Uterus (tissue), 4 donors: ENCODE measurements around the gene HIRA. TPM values are rescaled to one million over a fixed set of nuclear protein-coding genes. Genes with fewer than 3 reads are reported as not detected.

Experiments used
- DNase-seq, 2 donors: peaks; one replicate each; pipeline ENCODE4 v3.0.0-alpha.2; 2019 to 2020
- H3K27ac ChIP-seq, 2 donors: fragments of 200-600 bp; sonication (generic); 1 replicate in 1 of 2; 2 replicates in 1 of 2; pipeline ENCODE4 v1.5.1; 2016 to 2018
- H3K27me3 ChIP-seq, 2 donors: fragments of 200-600 bp; sonication (generic); one replicate each; pipeline ENCODE4 v1.5.1; 2018 to 2019; ENCODE audit warnings: control low read depth in 1 of 2
- H3K36me3 ChIP-seq, 2 donors: fragments of 200-600 bp; sonication (generic); one replicate each; pipeline ENCODE4 v1.5.1; 2019; ENCODE audit warnings: control low read depth in 1 of 2
- H3K4me1 ChIP-seq, 2 donors: fragments of 200-600 bp; sonication (generic); one replicate each; pipeline ENCODE4 v1.5.1; 2018 to 2019; ENCODE audit warnings: control low read depth in 1 of 2
- H3K4me3 ChIP-seq, 2 donors: fragments of 200-600 bp; sonication (generic); 1 replicate in 1 of 2; 2 replicates in 1 of 2; pipeline ENCODE4 v1.5.1; 2018 to 2019; ENCODE audit warnings: mild to moderate bottlenecking in 1 of 2
- H3K9me3 ChIP-seq, 2 donors: fragments of 200-600 bp; sonication (generic); one replicate each; pipeline ENCODE4 v1.5.1; 2019; ENCODE audit warnings: control low read depth in 1 of 2
- POLR2A ChIP-seq, 2 donors: fragments of 450-650 bp; IDR thresholded peaks; one replicate each; pipeline ENCODE4 v1.6.1; 2016; ENCODE audit warnings: antibody characterized with exemption in 2 of 2, mild to moderate bottlenecking in 1 of 2, moderate library complexity in 1 of 2
- intact Hi-C: fragments of 100-400 bp; cut with DNase I; formaldehyde crosslinking; loops from one replicate; pipeline ENCODE4 v1.15.1; 2023; ENCODE audit warnings: low total_unique reads
- total RNA-seq, 4 donors: library from RNA; depleted of rRNA in 3 of 4; stranded (reverse); fragments of >200 nt in 3 of 4; gene quantifications; one replicate each; pipeline versions ENCODE4 v1.1.0 to v1.2.4, GENCODE V29; 2014 to 2023
- TF ChIP-seq, protein P1 (sequence below), 4 experiments: fragments of 200-600 bp in 2 of 4; fragments of 450-650 bp in 2 of 4; sonication (generic) in 2 of 4; IDR thresholded peaks; one replicate each; pipeline ENCODE4 v1.5.1; 2016 to 2019; ENCODE audit warnings: antibody characterized with exemption in 4 of 4, mild to moderate bottlenecking in 2 of 4, moderate library complexity in 1 of 4
- donor health status: DM: yes; HTN: yes; CAD: no.

The HIRA gene
- total RNA-seq, 4 donors from 2014 or later, result 0.29 to 32.1 (median 11.7) TPM

DNA sequence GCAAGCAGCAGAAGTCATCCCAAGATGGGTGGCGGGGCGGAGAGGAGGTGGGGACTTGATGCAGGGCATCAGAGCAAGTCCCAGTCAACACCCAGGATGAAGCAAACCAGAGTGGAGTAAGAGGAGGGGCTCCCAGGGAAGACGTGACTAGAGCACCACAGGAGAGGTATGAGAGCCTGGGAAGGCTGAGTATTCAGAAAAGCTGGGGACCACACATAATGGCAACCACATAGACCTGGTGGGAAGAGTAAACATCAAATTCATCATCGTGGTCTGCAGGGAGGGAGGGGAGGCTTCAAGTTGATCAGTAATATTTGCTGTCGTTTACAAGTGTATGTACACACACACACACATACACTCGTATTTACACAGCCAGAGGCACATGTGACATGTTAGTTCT, 79.3 kb downstream of the HIRA start:
- intact Hi-C loops, result no loop called here
- Histone ChIP-seq H3K4me1 (no peaks in the 10 kb centered on the region), H3K9me3 (no peaks in the 10 kb centered on the region), H3K27ac (no peak overlapping the region), H3K27me3 (no peaks in the 10 kb centered on the region), H3K36me3 (no peaks in the 10 kb centered on the region), H3K4me3 (no peak overlapping the region)
- DNase-seq, result no peak
- TF ChIP-seq, protein P1, sequence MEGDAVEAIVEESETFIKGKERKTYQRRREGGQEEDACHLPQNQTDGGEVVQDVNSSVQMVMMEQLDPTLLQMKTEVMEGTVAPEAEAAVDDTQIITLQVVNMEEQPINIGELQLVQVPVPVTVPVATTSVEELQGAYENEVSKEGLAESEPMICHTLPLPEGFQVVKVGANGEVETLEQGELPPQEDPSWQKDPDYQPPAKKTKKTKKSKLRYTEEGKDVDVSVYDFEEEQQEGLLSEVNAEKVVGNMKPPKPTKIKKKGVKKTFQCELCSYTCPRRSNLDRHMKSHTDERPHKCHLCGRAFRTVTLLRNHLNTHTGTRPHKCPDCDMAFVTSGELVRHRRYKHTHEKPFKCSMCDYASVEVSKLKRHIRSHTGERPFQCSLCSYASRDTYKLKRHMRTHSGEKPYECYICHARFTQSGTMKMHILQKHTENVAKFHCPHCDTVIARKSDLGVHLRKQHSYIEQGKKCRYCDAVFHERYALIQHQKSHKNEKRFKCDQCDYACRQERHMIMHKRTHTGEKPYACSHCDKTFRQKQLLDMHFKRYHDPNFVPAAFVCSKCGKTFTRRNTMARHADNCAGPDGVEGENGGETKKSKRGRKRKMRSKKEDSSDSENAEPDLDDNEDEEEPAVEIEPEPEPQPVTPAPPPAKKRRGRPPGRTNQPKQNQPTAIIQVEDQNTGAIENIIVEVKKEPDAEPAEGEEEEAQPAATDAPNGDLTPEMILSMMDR (IDR thresholded peaks at IDR 0.05), result no peak
- TF ChIP-seq POLR2A (IDR thresholded peaks at IDR 0.05), result no peak

- no peak for TF ChIP-seq POLR2A (IDR thresholded peaks at IDR 0.05)
- TF ChIP-seq, protein P1 (IDR thresholded peaks at IDR 0.05), result no peak
- no peak overlapping the region for H3K27ac ChIP-seq
- intact Hi-C loops, result no loop called here
- H3K9me3 ChIP-seq, result no peaks in the 10 kb centered on the region
- H3K4me3 ChIP-seq, result no peak overlapping the region
- H3K36me3 ChIP-seq, result no peaks in the 10 kb centered on the region
- H3K4me1 ChIP-seq, result no peaks in the 10 kb centered on the region
- no peak for DNase-seq
- no peaks in the 10 kb centered on the region for H3K27me3 ChIP-seq
Measured at GRCh38 chr22:19351604-19352003, 79.9 kb downstream of the HIRA start.

- no peak for DNase-seq
- Histone ChIP-seq H3K27me3 (no peaks in the 10 kb centered on the region), H3K4me3 (no peak overlapping the region), H3K36me3 (no peaks in the 10 kb centered on the region), H3K4me1 (no peaks in the 10 kb centered on the region), H3K27ac (no peak overlapping the region), H3K9me3 (no peaks in the 10 kb centered on the region)
- intact Hi-C loops, result no loop called here
- TF ChIP-seq, protein P1 (IDR thresholded peaks at IDR 0.05), result no peak
- TF ChIP-seq POLR2A (IDR thresholded peaks at IDR 0.05), result no peak
Measured at GRCh38 chr22:19350947-19351346, 80.6 kb downstream of the HIRA start.

DNA sequence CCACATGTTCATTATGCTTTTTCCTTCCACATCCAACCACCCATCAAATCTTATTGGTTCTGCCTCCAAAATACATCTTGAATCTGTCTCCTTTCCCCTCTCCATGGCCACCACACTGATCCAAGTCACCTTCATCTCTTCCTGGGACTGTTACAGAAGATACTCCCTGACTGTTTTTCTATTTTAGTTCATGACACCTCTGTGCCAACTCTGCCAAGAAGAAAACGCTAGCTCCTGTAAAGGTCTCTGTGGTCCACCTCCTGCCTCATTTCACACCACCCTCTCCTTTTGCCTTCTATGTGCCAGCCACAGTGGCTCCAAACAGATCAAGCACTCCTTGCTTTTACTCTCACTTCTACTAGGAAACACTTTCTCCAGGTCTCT, 81.1 kb downstream of the HIRA start:
- TF ChIP-seq, protein P1 (IDR thresholded peaks at IDR 0.05), result no peak
- no peak for TF ChIP-seq POLR2A (IDR thresholded peaks at IDR 0.05)
- H3K27ac ChIP-seq, result no peak overlapping the region

DNA sequence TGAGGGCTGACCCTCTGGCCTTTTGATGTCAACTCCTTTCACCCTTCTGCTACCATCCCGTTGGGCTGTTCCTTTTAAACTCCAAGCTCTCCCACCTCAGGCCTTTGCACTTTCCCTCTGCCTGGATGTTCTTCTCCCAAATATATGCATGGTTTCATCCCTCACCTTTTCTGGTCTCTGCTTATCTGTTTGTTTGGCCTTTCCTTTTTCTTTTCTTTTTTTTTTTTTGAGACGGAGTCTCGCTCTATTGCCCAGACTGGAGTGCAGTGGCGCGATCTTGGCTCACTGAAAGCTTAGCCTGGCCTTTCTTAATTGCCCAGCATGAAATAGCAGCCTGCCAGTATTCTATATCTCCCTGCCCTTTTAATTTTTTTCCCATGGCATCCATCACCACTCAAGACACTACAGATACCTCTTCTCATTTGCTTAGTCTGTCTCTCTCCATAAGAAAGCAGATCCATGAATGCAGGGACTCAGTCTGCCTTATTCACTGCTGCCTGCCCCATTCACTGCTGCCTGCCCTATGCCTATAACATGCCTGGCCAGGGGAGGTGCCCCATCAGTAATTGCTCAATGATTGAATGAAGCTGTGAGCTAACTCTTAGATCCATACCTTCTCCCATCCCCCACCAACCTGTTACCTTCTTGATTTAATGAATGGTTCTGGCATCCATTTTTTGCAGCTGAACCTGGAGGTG, 81.6 kb downstream of the HIRA start:
- Histone ChIP-seq H3K36me3 (no peaks in the 10 kb centered on the region), H3K4me1 (no peaks in the 10 kb centered on the region), H3K9me3 (no peaks in the 10 kb centered on the region), H3K27me3 (no peaks in the 10 kb centered on the region), H3K4me3 (no peak overlapping the region), H3K27ac (no peak overlapping the region)
- DNase-seq, result no peak
- intact Hi-C loops, result no loop called here
- no peak for TF ChIP-seq POLR2A (IDR thresholded peaks at IDR 0.05)
- TF ChIP-seq, protein P1 (IDR thresholded peaks at IDR 0.05), result no peak

More for the DNA sequence above, 81.1 kb downstream of the HIRA start:
- DNase-seq, result no peak
- Histone ChIP-seq H3K4me1 (no peaks in the 10 kb centered on the region), H3K27me3 (no peaks in the 10 kb centered on the region), H3K4me3 (no peak overlapping the region), H3K36me3 (no peaks in the 10 kb centered on the region), H3K9me3 (no peaks in the 10 kb centered on the region)
- intact Hi-C loops, result no loop called here
